AG04450 (cell line): ENCODE measurements around the gene BCAP31. TPM values are rescaled to one million over a fixed set of nuclear protein-coding genes. Genes with fewer than 3 reads are reported as not detected.

Experiments
- CTCF ChIA-PET: fragments of 300-600, 350-600 bp; formaldehyde crosslinking; extraction: SDS; loops from one replicate; lab custom pipeline; 2022; ENCODE audit warnings: antibody characterized with exemption, inconsistent platforms; lab: Charles Lee
- POLR2A ChIA-PET: fragments of 350-600 bp; formaldehyde crosslinking; extraction: SDS; loops from one replicate; lab custom pipeline; 2021; ENCODE audit warnings: antibody characterized with exemption, inconsistent platforms; lab: Yijun Ruan, JAX
- DNase-seq: peaks from one replicate; pipeline ENCODE4 v3.0.0-alpha.2; 2011; ENCODE audit warnings: low read depth, low spot score
- H3K27ac ChIP-seq: one replicate; pipeline ENCODE4 v1.5.1; 2012; ENCODE audit warnings: low read depth, low read length, control low read depth
- H3K27me3 ChIP-seq: one replicate; pipeline ENCODE4 v1.6.0; 2012; ENCODE audit warnings: low read length; ENCODE audit not compliant: control insufficient read depth, insufficient read depth
- H3K4me3 ChIP-seq: 2 replicates; pipeline ENCODE4 v1.5.1; 2011; ENCODE audit warnings: mild to moderate bottlenecking, low read depth, low read length, control low read depth
- H3K9me3 ChIP-seq: 2 replicates; pipeline ENCODE4 v1.5.1; 2012; ENCODE audit warnings: low read length; ENCODE audit not compliant: control insufficient read depth, insufficient read depth
- polyA plus RNA-seq: library from polyadenylated mRNA; depleted of rRNA; stranded (reverse); fragments of >200 nt; gene quantifications from 2 replicates; pipeline ENCODE4 v1.2.3, GENCODE V29; 2011; rRNA removed
- small RNA-seq: library from RNA; depleted of rRNA; stranded (forward); fragments of <200 nt; gene quantifications from one replicate; pipeline ENCODE3, GENCODE V24; 2012; ENCODE audit warnings: low read depth; ENCODE audit not compliant: insufficient read length
- TF ChIP-seq, protein P1 (sequence below): IDR thresholded peaks from 2 replicates; pipeline ENCODE4 v1.5.1; 2011; ENCODE audit warnings: low read depth, low read length, control low read depth, inconsistent platforms

BCAP31 gene
- polyA plus RNA-seq, 1 experiment = 108 TPM

- Histone ChIP-seq H3K27ac (no peak overlapping the region), H3K27me3 (peaks cover 9% of the 10 kb centered on the region), H3K9me3 (peaks cover 3% of the 10 kb centered on the region), H3K4me3 (no peak overlapping the region)
- ChIA-PET CTCF (interaction anchor here (1.0 to 2.1 kb wide), 2 partner anchors 10 to 12 kb away, joined by 3 to 17 read pairs; no protein-coding TSS in a partner anchor), POLR2A (no interaction called here)
- TF ChIP-seq, protein P1, sequence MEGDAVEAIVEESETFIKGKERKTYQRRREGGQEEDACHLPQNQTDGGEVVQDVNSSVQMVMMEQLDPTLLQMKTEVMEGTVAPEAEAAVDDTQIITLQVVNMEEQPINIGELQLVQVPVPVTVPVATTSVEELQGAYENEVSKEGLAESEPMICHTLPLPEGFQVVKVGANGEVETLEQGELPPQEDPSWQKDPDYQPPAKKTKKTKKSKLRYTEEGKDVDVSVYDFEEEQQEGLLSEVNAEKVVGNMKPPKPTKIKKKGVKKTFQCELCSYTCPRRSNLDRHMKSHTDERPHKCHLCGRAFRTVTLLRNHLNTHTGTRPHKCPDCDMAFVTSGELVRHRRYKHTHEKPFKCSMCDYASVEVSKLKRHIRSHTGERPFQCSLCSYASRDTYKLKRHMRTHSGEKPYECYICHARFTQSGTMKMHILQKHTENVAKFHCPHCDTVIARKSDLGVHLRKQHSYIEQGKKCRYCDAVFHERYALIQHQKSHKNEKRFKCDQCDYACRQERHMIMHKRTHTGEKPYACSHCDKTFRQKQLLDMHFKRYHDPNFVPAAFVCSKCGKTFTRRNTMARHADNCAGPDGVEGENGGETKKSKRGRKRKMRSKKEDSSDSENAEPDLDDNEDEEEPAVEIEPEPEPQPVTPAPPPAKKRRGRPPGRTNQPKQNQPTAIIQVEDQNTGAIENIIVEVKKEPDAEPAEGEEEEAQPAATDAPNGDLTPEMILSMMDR = no peak
- no peak for DNase-seq
Observed at GRCh38 chrX:153657161-153657560, 67.0 kb downstream of the BCAP31 start.

- TF ChIP-seq, protein P1 = no peak
- POLR2A ChIA-PET = interaction anchor here (0.5 kb wide), 1 partner anchor 55 kb away, joined by 4 read pairs; the partner anchor contains the start of gene CCNQ
- no peak for DNase-seq
- no peak overlapping the region for H3K27ac ChIP-seq
- CTCF ChIA-PET = interaction anchor here (0.6 to 3.8 kb wide), 2 partner anchors 9 to 14 kb away, joined by 3 to 23 read pairs; no protein-coding TSS in a partner anchor
- no peak overlapping the region for H3K4me3 ChIP-seq
- peaks cover 3% of the 10 kb centered on the region; the same call in 1 of the 2 replicates for H3K9me3 ChIP-seq
- H3K27me3 ChIP-seq = peaks cover 3% of the 10 kb centered on the region
Observed at GRCh38 chrX:153653556-153653955, 70.6 kb downstream of the BCAP31 start.

- peaks cover 15% of the 10 kb centered on the region for H3K27me3 ChIP-seq
- H3K27ac ChIP-seq = no peak overlapping the region
- no peak overlapping the region for H3K4me3 ChIP-seq
- no peak for DNase-seq
- TF ChIP-seq, protein P1 = 0 out of 2 replicates have a peak, but pooled peaks have one; percentile 19
- H3K9me3 ChIP-seq = peaks cover 3% of the 10 kb centered on the region; the same call in 1 of the 2 replicates
- ChIA-PET POLR2A (no interaction called here), CTCF (interaction anchor here (1.0 to 3.8 kb wide), 4 partner anchors 13 to 710 kb away, joined by 4 to 23 read pairs (median 4); no protein-coding TSS in a partner anchor)
Observed at GRCh38 chrX:153651540-153652079, 72.6 kb downstream of the BCAP31 start.

DNA sequence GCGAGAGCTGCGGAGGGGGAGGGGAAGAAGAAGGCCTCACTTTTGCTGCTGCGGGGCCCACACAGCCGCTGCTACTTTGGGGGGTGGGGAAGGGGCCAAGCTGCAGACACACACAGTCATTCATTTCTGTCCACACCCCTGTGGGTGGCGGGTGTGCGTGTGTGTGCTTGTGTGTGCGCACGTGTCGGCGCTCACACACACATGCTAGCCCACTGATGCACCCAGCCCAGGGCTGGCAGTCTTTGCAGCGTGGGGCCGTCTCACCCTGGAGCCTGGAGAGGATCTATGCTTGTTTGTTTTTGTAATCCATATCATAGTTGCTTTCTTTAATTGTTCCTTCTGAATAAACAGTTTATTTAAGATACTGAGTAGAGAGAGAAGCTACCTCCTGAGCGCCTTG lies 73.2 kb downstream of the BCAP31 start:
- CTCF ChIA-PET = interaction anchor here (1.0 to 3.8 kb wide), 3 partner anchors 17 to 709 kb away, joined by 4 to 23 read pairs (median 4); no protein-coding TSS in a partner anchor

More for the DNA sequence above, 73.2 kb downstream of the BCAP31 start:
- Histone ChIP-seq H3K27me3 (peaks cover 21% of the 10 kb centered on the region), H3K4me3 (no peak overlapping the region), H3K27ac (no peak overlapping the region), H3K9me3 (peaks cover 3% of the 10 kb centered on the region; the same call in 1 of the 2 replicates)
- POLR2A ChIA-PET = no interaction called here
- TF ChIP-seq, protein P1 = no peak
- DNase-seq = no peak

Small RNAs within 50 kb of the gene (small RNA-seq; reads per million reads assigned to genes)
- not detected for gene RN7SL687P

Other genes with a start within 250 kb of the BCAP31 start
- gene BGN, start 229.4 kb downstream of the BCAP31 start, polyA plus RNA-seq = 97.2 and 143 TPM in 2 replicates
- gene ATP2B3, start 206.7 kb downstream of the BCAP31 start, polyA plus RNA-seq = 0.01 TPM in 1 of 2 replicates, not detected in the other
- gene CCNQ, start 125.2 kb downstream of the BCAP31 start, polyA plus RNA-seq = 23.6 and 28.1 TPM in 2 replicates
- gene DUSP9, start 77.2 kb downstream of the BCAP31 start, polyA plus RNA-seq = not detected in 2 replicates
- 0.17 TPM in 1 of 2 replicates, not detected in the other for gene PNCK, start 50.6 kb downstream of the BCAP31 start, polyA plus RNA-seq
- 6.9 and 12.3 TPM in 2 replicates for gene SLC6A8, start 36.5 kb downstream of the BCAP31 start, polyA plus RNA-seq
- 4.2 and 5.8 TPM in 2 replicates for gene ABCD1, start 469 bp upstream of the BCAP31 start, polyA plus RNA-seq
- gene PLXNB3, start 39.9 kb upstream of the BCAP31 start, polyA plus RNA-seq = 4.6 and 5.5 TPM in 2 replicates
- 0.27 and 0.51 TPM in 2 replicates for gene SRPK3, start 56.7 kb upstream of the BCAP31 start, polyA plus RNA-seq
- 42.8 and 60.7 TPM in 2 replicates for gene IDH3G, start 70.0 kb upstream of the BCAP31 start, polyA plus RNA-seq
- 277 and 363 TPM in 2 replicates for gene SSR4, start 70.3 kb upstream of the BCAP31 start, polyA plus RNA-seq
- gene PDZD4, start 106.2 kb upstream of the BCAP31 start, polyA plus RNA-seq = 0.04 and 0.29 TPM in 2 replicates
- 0.06 and 0.10 TPM in 2 replicates for gene L1CAM, start 161.8 kb upstream of the BCAP31 start, polyA plus RNA-seq
- not detected in 2 replicates for gene AVPR2, start 180.3 kb upstream of the BCAP31 start, polyA plus RNA-seq
- gene ARHGAP4, start 201.9 kb upstream of the BCAP31 start, polyA plus RNA-seq = 0.12 and 0.16 TPM in 2 replicates
- 42.9 and 63.4 TPM in 2 replicates for gene NAA10, start 210.7 kb upstream of the BCAP31 start, polyA plus RNA-seq
- 0.14 and 0.16 TPM in 2 replicates for gene RENBP, start 220.3 kb upstream of the BCAP31 start, polyA plus RNA-seq
- gene HCFC1, start 247.4 kb upstream of the BCAP31 start, polyA plus RNA-seq = 2.7 and 5.8 TPM in 2 replicates
- gene TMEM187, start 248.4 kb upstream of the BCAP31 start, polyA plus RNA-seq = 3.2 and 3.9 TPM in 2 replicates